ENCODE measurements around the gene SERPINB13.

SERPINB13 gene, protein sequence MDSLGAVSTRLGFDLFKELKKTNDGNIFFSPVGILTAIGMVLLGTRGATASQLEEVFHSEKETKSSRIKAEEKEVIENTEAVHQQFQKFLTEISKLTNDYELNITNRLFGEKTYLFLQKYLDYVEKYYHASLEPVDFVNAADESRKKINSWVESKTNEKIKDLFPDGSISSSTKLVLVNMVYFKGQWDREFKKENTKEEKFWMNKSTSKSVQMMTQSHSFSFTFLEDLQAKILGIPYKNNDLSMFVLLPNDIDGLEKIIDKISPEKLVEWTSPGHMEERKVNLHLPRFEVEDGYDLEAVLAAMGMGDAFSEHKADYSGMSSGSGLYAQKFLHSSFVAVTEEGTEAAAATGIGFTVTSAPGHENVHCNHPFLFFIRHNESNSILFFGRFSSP

DNA sequence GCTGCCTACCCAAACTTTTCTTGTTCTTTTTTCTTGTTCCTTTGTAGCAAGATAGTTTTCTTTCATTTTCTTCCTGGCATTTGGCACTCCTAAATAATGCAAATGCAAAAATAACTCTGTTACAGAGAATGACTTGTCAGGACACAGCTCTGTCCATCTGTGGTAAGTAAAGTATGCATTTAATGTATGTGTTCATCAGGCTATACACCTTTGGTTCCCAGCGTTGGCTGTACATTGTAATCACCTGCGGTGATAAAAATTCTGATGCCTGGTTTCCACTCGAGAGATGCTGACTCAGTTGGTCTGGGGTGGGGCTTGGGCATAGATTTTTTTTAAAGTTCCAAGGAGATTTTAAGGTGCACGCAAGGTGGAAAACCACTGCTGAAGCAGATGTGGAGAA lies at the start of gene SERPINB13:
Gene SERPINB13, plus strand, starts transcription at position 378 of the 400 bp plus-strand sequence. CDS start 1,325 bp downstream, outside the sequence.
- DNase-seq (ENCODE audit: low read depth in 2 of 2), result no peak

DNA sequence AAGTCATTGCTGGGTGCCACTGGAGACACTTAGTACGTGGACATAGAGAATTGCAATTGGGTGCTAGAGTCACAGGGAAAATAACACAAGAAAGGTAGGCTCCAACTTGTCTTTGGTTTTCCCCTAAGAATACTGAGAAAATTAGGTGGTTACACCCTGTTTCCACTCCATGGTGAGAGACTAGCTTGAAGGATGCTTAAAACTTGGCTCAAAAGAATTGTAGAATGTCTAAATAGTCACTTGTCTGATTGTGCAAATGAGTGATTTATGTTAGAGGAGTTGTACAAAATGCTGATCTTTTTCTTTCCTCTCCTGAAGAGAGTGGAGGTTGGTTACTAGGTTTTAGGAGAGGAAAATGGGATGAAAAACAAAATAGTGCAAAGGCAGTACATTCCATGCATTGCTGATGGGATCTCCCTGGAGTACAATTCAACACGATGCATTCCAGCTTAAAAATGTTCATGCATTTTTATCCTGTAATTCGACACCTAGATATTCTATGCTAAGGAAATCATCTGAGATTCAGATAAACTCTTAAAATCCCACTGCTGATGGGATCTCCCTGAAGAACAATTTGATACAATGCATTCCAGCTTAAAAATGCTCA lies 47.1 kb upstream of the SERPINB13 start:
- no peak for DNase-seq (ENCODE audit: low read depth in 2 of 2)

DNA sequence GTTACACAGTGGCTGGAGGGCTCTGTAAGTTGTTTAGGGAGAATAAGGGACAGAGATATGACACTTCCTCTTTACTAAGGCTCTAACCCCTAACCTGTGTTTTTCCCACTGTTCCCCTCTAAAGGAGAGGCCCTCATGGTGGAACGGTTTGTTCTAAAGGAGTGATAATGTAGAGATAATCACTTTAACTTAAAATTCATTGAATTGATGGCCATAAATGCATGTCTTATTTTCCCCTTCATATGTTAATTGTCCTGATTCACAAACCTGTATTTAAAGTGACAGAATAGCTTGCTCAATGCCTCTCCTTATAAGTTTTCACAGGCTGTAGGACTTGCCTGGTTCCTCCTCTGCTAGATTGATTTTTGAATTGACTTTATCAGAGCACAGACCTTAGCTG lies 45.1 kb upstream of the SERPINB13 start, which contains the start of gene SERPINB12:
Gene SERPINB12, plus strand, starts transcription at position 301 of the 400 bp plus-strand sequence. CDS start 13,791 bp downstream, outside the sequence.
- no peak for DNase-seq (ENCODE audit: low read depth in 2 of 2)

DNA sequence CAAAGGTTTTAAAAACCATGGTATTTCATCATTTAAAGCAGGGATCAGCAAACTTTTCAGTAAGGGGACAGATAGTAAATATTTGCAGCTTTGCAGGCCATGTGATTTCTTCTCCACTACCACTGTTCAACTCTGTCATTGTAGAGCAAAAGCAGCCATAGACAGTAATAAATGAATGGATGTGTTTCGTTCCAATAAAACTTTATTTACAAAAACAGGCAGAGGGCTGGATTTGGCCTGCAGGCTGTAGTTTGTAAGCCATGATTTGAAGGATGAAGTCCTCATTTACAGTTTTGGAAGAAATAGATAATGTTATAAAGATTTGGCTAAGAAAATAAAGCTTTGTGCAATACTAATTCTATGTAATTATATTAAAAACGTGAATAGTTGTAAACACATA lies 43.1 kb upstream of the SERPINB13 start:
- no peak for DNase-seq (ENCODE audit: low read depth in 2 of 2)

DNA sequence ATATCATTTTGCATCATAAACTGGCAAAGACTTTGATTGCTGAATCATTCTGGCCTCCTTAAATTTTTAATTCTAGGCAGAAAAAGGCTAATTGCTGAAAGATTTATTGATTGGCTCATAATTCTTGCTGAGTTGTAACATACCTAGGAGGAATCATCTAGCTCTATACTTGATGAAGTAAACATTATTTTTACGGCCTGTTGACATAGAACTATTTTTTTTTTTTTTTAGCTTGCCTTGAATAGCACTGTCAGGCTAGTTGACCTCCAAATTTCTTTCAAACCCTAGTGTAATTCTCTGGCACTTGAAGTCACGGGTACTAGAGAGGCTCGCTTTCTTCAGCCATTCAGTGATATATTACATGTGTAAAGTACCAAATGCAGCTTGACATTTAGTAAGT lies 42.1 kb upstream of the SERPINB13 start:
- DNase-seq (ENCODE audit: low read depth in 2 of 2), result no peak

DNA sequence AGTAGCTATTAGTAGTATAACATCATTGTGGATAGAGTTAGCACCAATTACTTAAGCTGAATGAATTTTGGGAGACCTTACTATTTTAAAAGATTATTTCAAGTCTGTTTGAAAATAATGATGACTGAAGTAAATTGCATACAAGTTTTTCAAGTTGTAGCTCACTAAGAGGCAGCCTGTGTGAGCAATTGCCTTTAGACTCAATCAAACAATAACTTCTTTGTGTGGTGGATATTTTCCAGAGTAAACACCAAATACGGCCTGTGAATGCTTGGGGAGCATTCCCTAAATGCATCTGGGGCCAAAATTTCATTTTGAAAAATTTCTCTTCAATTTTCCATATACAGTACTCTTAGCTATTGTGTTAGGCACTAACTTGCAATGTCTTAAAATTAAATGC lies 37.1 kb upstream of the SERPINB13 start:
- DNase-seq (ENCODE audit: low read depth in 2 of 2), result no peak

DNA sequence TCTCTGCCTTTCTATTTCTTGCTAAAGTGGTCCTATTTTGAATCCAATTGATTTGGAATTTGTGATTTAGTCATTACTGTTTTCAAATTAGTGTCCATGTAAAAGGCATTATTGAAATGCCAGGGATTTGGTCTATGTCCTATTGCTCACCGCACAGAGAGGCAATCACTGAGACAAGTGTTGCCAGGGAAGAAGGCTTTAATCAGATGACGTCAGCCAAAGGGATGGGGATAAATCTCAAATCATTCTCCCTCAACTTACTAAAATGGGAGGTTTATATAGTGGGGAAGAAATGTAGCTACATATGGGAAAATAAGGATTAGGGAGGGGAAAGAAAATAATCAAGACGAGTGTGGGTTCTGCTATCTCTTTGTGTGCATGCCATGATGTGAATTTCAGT lies 35.4 kb upstream of the SERPINB13 start:
- DNase-seq (ENCODE audit: low read depth in 2 of 2), result no peak

DNA sequence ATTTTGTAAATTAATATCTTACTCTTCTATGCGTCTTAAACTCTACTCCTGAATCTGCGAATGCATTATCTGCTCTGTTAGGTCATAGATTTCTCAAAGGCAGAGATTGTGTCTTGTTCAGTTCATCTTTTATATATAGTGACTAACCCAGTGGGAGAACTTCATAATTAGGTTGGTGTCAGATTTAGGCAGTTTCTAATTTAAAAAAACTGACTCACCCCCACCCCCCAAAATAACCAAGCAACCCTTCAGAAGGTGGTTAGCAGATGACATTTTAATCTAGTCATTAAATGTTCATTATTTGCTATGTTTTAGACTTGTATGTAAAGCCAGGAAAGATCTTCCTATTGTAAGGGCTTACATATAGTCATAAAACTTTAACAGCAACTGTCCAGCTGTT lies 34.6 kb upstream of the SERPINB13 start:
- DNase-seq (ENCODE audit: low read depth in 2 of 2), result no peak

DNA sequence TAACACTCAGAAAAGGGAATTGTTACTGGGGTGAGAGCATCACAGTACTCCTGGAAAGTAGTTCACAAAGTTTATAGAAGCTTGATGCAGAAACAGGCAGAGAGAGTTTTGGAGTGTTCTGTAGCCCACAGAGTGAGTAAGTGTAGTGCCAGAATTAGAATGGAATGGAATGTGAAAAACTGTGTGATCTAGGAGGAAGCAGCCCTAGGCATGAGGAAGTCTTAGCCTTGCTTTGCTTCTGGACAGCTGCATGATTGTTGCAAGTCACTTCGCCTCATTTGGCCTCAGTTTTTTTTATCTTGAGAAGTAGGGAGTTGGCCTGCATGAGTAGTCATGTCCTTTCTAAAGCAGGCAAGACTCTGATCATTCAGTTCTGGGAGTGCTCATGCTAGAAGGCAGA lies 34.1 kb upstream of the SERPINB13 start:
- DNase-seq (ENCODE audit: low read depth in 2 of 2), result no peak

DNA sequence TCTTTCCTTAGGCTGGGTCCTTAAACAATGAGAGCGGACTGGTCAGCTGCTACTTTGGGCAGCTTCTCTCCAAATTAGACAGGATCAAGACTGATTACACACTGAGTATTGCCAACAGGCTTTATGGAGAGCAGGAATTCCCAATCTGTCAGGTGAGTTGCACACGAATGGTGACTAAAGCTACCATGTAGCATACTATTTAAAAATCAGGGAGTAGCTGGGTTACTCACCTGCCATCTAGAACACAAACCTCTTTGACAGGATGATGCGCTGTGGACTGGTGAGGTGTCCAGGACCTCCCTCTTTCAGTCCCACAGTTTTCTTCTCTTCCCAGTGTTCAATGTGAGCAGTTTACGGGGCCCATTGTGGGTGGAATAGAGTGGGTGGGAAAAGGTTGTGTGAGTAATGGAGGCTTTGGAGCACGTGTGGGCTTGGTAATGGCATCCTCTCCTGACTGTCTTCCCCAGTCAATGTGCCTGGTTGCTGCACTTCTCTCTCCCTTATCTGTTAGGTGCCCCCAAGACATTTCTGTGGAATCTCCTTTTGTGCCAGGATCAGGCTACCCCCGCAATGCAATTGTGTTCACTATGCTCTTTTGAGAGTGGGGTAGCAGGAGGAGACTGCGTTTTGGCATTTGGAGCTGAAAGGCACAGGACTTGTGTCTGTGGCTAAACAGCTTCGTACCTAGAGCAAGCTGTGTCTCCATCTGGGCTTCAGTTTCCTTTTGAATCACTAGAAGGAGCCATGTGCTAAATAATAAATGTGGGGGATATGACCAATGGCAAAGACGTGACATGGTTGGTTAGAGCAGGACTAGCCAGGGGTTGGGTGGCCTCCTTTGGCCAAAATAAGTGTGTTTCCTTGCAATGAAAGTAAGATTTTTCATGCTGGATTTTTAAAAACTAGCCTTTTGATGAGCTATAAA lies 27.3 kb upstream of the SERPINB13 start:
- DNase-seq (ENCODE audit: low read depth in 2 of 2), result no peak

DNA sequence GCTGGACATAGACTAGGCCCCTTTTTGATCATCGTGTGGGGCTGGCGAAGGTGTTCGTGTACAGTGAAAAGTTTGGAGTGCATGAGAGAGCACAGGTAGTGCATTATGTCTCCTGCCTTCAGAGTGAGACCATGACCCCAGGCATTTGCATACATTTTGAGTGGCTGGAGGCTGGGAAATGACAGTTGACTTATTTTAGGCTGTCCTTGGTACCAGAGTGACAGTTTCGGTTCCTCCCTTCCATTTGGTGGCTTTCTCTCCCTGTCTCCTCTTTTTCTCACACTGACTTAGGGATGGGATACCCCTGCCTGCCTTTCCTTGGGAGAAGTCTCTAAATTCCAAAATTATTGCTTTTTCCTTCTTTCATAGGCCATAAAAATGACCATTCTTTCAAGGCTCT lies 24.9 kb upstream of the SERPINB13 start:
- no peak for DNase-seq (ENCODE audit: low read depth in 2 of 2)

DNA sequence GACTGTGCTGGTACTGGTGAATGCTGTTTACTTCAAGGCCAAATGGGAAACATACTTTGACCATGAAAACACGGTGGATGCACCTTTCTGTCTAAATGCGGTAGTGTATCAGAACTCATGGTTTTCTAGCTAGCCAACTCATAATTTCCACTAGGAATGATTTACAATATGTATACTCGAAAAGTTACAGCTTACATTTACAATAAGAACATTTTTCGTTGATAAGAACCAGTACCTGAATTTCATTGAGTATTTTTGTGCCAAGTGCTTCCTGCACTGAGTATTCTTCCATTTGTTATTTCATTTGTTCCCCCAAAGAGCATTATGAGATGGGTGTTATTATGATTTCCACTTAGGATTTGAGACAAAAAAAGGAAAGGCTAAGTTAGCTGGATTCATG lies 23.1 kb upstream of the SERPINB13 start:
- DNase-seq (ENCODE audit: low read depth in 2 of 2), result no peak

DNA sequence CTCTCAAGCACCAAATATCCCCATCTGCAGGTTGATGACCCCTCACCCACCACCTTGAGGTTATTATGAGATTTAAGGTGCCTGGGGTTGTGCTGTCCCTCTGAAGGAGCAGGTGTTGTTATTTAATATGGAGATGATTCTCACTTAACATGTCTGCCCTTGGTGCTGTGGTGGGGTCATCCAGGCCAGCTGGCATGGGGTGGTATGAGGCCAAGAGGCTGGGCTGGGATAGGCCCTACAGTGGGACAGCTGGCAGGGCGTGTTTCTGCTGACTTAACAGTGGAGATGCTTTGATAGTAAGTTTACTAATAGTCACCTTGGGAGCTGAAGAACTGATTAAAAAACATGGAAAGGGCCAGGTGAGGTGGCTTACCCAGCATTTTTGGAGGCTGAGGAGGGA lies 22.6 kb upstream of the SERPINB13 start:
- no peak for DNase-seq (ENCODE audit: low read depth in 2 of 2)

DNA sequence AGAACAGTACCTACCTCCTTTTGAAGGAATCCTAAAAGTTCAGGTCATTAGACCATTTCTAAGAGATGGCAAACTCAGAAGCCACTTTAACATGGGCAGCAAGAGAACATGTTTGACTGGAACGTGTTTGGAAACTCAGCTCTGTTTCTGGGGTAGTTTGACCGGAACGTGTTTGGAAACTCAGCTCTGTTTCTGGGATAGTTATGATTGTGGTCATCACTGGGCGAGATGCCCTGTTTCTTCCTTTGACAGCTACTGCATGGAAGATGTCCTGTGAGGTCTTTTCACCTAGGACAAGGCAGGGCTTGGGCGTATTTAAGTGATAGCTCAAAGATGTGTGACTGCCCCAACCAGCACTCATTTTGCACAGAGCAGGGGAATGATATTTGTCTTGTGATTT lies 19.9 kb upstream of the SERPINB13 start:
- DNase-seq (ENCODE audit: low read depth in 2 of 2), result no peak

DNA sequence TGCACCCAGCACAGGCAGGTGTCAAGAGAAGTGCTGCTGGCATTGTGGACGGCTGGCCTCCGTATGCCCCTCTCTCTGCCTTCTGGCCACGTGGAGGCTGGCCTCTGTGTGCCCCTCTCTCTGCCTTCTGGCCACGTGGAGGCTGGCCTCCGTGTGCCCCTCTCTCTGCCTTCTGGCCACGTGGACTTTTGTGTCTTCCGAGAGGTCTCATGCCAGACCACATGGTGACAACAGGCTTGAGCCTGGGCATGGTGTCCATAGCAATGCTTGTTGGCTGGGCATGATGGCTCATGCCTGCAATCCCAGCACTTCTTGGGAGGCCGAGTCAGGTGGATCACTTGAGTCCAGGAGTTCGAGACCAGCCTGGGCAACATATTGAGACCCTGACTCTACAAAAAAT lies 19.3 kb upstream of the SERPINB13 start:
- no peak for DNase-seq (ENCODE audit: low read depth in 2 of 2)

DNA sequence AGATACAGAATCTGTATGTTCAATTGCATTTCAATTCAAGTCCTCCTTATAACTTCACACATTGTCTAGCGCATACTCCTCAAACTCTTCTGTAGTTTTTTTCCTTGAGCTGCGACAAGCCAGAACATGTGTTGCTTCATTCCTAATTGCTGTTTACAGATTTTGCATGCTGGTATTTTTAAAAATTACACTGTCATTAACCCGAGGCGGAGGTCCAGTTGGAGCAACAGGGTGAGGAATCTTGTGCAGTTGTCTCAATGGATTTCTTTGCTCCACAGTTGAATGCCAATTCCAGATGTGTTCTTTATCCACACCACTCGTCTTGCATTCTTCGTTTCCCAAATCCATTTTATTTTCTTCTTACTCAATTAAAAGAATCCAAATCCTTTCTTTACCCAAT lies 16.4 kb upstream of the SERPINB13 start:
- DNase-seq (ENCODE audit: low read depth in 2 of 2), result no peak

DNA sequence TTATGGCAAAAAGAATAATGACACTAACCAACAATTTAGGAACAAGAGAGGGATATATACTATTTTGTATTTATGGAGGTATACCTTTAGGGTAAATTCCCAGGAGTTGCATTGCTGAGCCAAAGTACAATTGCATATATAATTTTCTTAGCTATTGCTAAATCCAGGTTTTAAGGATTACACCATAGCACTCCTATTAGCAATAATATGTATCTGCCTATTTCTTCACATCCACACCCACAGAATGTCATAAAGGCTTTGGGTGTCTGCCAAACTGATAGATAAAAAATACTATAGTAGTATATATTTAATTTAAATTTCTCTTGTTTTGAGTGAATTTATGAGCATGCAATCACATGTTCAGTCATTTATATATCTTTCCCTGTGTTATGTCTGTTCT lies 11.5 kb upstream of the SERPINB13 start:
- DNase-seq (ENCODE audit: low read depth in 2 of 2), result no peak

DNA sequence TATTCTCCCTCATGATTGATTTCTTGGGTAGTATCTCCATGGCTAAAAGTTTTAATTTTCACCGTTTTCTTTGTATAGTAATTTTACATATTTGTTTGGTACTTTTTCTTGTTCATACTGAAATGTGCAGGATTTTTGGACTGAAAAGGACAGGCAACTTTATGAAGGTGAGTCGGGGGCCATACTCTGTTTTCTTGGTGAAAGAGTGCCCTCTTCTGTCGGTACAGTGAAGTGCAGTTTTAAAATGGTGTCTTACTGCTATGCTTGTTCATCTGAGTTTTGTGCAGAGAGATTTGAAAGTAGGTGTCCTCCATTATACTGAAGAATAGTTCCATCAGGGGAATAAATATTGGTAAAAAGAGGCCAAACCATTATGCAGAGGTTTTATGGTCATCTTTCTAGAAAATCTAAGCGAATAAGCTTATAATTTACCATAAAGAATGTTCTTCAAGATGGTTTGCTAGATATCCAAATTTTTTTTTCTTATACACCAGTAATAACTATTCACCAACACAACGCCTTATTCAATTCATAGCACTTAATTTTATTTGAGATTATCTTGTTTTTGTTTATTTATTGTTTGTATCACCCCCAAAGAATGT lies 8.7 kb upstream of the SERPINB13 start:
- no peak for DNase-seq (ENCODE audit: low read depth in 2 of 2)

DNA sequence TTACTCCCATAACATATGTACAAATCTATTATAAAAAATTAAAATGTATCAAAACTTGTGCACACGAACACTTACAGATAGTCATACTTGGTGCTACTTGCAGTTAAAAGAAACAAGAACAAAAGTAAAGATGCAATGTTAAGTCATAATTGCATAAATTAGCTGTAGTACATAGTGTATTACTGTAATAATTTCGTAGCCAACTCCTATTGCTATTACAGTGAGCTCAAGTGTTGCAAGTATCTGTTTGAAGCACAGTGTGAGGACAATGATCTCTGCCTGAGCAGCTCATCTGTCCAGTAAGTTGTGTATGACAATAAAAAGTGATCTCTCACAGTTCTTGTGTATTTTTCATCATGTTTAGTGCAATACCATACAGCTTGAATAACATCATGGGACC lies 7.5 kb upstream of the SERPINB13 start:
- no peak for DNase-seq (ENCODE audit: low read depth in 2 of 2)

DNA sequence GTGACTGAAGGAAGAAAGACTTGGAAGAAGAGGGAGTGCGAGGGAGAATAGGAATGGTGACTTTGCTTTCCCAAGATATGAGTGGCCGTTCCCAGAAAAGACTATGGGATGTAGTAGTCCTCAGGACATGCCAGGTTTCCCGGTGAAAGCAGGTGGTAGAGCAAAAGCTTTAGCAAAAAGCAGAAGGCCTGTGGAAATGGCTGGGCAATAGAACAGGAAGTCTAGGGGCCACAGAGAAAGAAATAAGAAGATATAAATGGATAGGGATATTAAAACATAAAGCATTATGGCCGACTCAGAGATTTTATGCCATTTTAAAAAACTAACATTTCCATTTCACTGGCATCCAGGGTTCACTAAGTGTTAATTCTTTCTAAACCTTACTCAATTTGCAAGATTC lies 1.2 kb upstream of the SERPINB13 start:
- no peak for DNase-seq (ENCODE audit: low read depth in 2 of 2)

DNA sequence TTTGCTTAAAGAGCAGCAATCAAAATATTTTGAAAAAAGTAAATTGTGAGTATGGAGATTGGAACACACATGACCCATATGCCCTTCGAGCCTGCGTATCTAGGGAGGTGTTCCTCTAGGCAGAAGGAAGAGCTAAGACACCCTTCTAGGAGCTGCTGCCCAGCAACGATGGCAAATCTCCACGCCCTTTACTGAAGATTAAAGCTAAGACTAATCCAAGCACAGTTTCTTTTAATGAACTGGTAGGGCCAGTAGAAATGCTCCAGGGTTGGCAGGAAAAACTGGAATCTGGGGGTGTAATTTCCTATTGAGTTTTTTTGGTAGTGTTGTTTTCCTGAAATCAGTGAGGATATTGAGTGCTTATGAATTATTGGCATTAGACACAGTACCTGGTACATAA lies 712 bp upstream of the SERPINB13 start:
- DNase-seq (ENCODE audit: low read depth in 2 of 2), result no peak

DNA sequence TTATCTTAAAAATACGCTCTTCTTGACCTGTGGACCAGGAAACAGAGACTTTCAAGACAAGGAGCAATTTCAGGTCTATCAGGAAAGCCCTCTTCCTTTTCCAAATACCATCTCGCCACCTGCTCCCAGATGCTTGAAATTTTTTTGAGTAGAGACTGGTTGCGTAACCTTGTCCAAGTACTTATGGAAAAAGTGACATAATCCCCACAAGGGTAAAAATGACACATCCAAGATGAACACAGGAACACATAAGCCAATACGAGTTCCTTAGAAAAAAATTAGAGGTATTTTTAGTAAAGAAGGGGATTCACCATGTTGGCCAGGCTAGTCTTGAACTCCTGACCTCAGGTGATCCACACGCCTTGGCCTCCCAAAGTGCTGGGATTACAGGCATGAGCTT lies 1.8 kb downstream of the SERPINB13 start:
- no peak for DNase-seq (ENCODE audit: low read depth in 2 of 2)

Measured in activated CD8-positive, alpha-beta memory T cell treated with anti-CD3 and anti-CD28 coated beads for 4 hours (primary cell).